A549 treated with CORT108297 at 1 μM for 4 hours (cell line): ENCODE data around the gene PCNX1. TPM values are rescaled to one million over a fixed set of nuclear protein-coding genes. Genes with fewer than 3 reads are reported as not detected.

Experiments used
- total RNA-seq: library from RNA; stranded (reverse); fragments of 200-300 nt; extraction: Qiagen RNA extraction; gene quantifications from 5 replicates; pipeline ENCODE4 v1.2.3, GENCODE V29; 2022

The PCNX1 gene
- total RNA-seq, result 11.7 to 18.6 TPM (median 16.8 TPM) in 5 replicates

GRCh38 chr14:70907176-70907995, at the start of gene PCNX1:
TSS of gene PCNX1 (plus strand) at chr14:70907459. CDS start at chr14:70907851, 392 bp downstream.

Other genes starting within 250 kb of the PCNX1 start
- 3.6 to 5.6 TPM (median 4.8 TPM) in 5 replicates for gene MAP3K9, start 97.9 kb upstream of the PCNX1 start, total RNA-seq